Ovary (tissue), 9 donors: ENCODE results near the gene EZR. TPM values are rescaled to one million over a fixed set of nuclear protein-coding genes. Genes with fewer than 3 reads are reported as not detected.

Experiments used
- DNase-seq, 5 donors: peaks; one replicate each; pipeline ENCODE4 v3.0.0-alpha.2; 2019 to 2020
- H3K27ac ChIP-seq, 2 donors: fragments of 200-600 bp; one replicate each; pipeline versions ENCODE4 v1.5.1 to v1.8.0; 2019 to 2022
- H3K27me3 ChIP-seq: fragments of 200-600 bp; one replicate; pipeline ENCODE4 v1.8.0; 2022
- H3K36me3 ChIP-seq: fragments of 200-600 bp; sonication (generic); one replicate; pipeline ENCODE4 v1.5.1; 2019
- H3K4me1 ChIP-seq: one replicate; pipeline ENCODE4 v1.8.1; 2013; ENCODE audit warnings: mild to moderate bottlenecking, moderate library complexity; ENCODE audit not compliant: insufficient read depth
- H3K4me3 ChIP-seq: fragments of 200-600 bp; sonication (generic); one replicate; pipeline ENCODE4 v1.5.1; 2017
- H3K9me3 ChIP-seq, 2 donors: fragments of 200-600 bp in 1 of 2; sonication (generic) in 1 of 2; one replicate each; pipeline versions ENCODE4 v1.5.1 to v1.8.1; 2013 to 2019; ENCODE audit warnings: mild to moderate bottlenecking in 1 of 2, moderate library complexity in 1 of 2
- CTCF ChIP-seq, 3 donors: fragments of 450-650 bp in 2 of 3; fragments of 200-600 bp in 1 of 3; IDR thresholded peaks; one replicate each; pipeline versions ENCODE4 v1.5.1 to v1.8.0; 2016 to 2022; ENCODE audit warnings: antibody characterized with exemption in 3 of 3, mild to moderate bottlenecking in 1 of 3
- EP300 ChIP-seq: sonication (generic); formaldehyde crosslinking; IDR thresholded peaks from one replicate; pipeline ENCODE4 v1.6.1; 2017; ENCODE audit warnings: antibody characterized with exemption
- POLR2A ChIP-seq: fragments of 450-650 bp; IDR thresholded peaks from one replicate; pipeline ENCODE4 v1.6.1; 2017; ENCODE audit warnings: antibody characterized with exemption, mild to moderate bottlenecking, moderate library complexity
- WGBS, 3 donors: extraction: QIAGEN DNeasy Blood & Tissue Kit in 1 of 3; methylation state at CpG; one replicate each; pipeline versions ENCODE4 v1.1.5 to v1.1.7; 2013 to 2017; 5-methylcytosine and 5-hydroxymethylcytosine counted together
- intact Hi-C, 4 donors: fragments of 100-400 bp; cut with DNase I; formaldehyde crosslinking; loops; one replicate each; pipeline versions ENCODE4 v1.11.0 to v1.15.1; 2022 to 2023
- polyA plus RNA-seq, 2 donors: library from polyadenylated mRNA; stranded (reverse); fragments of 200-250 nt in 1 of 2; fragments of 350-450 nt in 1 of 2; fragmentation: Illumina TruSeq in 1 of 2; extraction: RNeasy Lipid Tissue Mini Kit (QIAGEN cat#74804) in 1 of 2; gene quantifications; one replicate each; pipeline ENCODE4 v1.2.3, GENCODE V29; 2013 to 2014
- total RNA-seq, 7 donors: library from RNA; depleted of rRNA in 2 of 7; stranded (reverse); fragments of >200 nt in 2 of 7; fragmentation: NEBNext Ultra II Directional in 3 of 7; extraction: Animal tissue kit (Norgen Biotek cat#: 25700) in 3 of 7; gene quantifications; one replicate each; pipeline versions ENCODE4 v1.1.0 to v1.2.4, GENCODE V29; 2016 to 2023
- donor health status: DM: no; HTN: no; CAD: no; lungs with moderate emphysema.
- donor health status: DM: no; HTN: no; CAD: no.
- donor health status: Bipolar disorder and iron deficiency.
- donor health status: DM: yes; HTN: yes; CAD: no.
- donor health status: DM: no; HTN: no; CAD: no.
- donor health status: DM: yes; HTN: yes; CAD: no.

Gene EZR
- total and polyA plus RNA-seq, 9 donors = 39.0 to 214 (median 85.6) TPM

DNA sequence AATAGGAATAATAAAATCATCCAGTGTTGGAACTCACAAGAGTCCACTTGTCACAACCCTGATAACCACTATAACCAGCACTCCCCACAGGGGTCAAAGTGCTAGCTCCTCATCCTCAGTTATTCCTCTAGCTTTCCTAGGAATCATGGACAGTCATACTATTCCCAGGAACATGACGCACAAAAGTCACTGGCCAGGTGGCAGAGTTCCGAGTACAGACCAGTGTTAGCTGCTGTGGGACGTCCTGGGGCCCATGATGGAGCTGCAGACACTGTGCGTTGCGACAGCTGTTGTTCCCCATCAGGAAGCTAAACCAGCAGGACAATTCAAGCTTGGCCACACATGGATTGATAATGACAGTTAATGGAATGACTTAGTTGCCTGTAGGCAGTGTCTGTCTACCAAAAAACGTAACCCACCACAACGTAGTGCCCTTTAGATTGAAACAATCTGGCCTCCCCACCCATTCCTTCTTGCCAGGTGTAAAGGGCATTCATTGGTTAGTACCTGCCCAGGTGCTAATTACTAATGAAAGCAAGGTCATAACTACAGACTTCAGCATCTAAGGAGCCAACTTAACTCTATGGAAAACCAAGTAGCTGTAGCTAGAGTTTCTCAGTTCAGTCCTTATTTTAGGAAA, 17.4 kb downstream of the EZR start:
- TF ChIP-seq EP300 (no peak), POLR2A (no peak), CTCF (IDR thresholded peaks at IDR 0.05) (no peak)
- no peak for DNase-seq
- Histone ChIP-seq H3K36me3 (no peaks in the 10 kb centered on the region), H3K27ac (no peak overlapping the region), H3K9me3 (no peaks in the 10 kb centered on the region), H3K4me1 (peaks cover 20% of the 10 kb centered on the region), H3K27me3 (no peaks in the 10 kb centered on the region), H3K4me3 (no peak overlapping the region)
- WGBS, 3 donors = 86 to 96% (median 88%) methylated on average over 7 of the region's 7 CpGs
- intact Hi-C loops = loop anchor here in 1 of 4 donors (5.0 kb wide), 1 partner anchor 331 kb away; no protein-coding TSS in a partner anchor

DNA sequence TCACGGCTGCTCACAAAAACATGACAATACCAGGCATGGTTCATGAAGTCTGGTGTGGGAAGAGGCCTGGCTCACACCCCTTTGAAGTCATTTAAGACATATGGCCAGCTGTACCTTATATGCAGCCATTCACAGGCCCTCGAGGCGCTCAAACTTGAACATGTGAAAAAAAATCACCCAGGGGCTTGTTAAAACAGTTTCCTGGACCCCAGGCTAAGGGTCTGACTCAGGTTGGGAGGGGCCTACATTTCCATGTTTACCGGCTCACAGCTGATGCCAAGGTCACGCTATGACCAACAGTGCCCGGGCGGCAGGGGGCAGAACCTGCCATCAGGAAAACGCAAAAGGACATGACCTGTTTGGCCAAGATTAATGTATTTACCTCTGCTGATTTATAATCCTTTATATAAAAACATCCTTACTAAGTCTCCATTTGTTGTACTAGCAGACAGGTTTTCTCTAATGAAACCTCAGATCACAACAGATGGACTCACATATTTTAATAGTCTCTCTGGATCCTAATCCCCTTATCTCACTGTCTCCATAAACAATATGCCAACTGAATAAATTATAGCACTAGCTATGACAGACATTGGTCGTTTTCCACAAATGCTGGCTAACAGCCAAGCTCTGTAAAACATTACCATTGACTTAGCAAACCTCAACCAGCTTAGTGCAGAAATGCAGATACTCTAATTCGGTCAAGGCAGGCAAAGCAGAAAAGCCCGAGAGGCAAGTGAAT, 19.9 kb downstream of the EZR start:
- no peaks in the 10 kb centered on the region for H3K9me3 ChIP-seq
- 12 to 21% (median 15%) methylated on average over 11 of the region's 11 CpGs for WGBS, 3 donors
- TF ChIP-seq POLR2A (no peak), EP300 (no peak), CTCF (IDR thresholded peaks at IDR 0.05) (no peak)
- H3K36me3 ChIP-seq = no peaks in the 10 kb centered on the region
- peak in 2 of 5 donors; percentile 38 to 53 for DNase-seq
- no peak overlapping the region for H3K4me3 ChIP-seq
- peak overlapping the region in 1 of 2 donors; percentile 6 for H3K27ac ChIP-seq
- no peaks in the 10 kb centered on the region for H3K27me3 ChIP-seq
- H3K4me1 ChIP-seq = peaks cover 20% of the 10 kb centered on the region
- intact Hi-C loops = no loop called here

DNA sequence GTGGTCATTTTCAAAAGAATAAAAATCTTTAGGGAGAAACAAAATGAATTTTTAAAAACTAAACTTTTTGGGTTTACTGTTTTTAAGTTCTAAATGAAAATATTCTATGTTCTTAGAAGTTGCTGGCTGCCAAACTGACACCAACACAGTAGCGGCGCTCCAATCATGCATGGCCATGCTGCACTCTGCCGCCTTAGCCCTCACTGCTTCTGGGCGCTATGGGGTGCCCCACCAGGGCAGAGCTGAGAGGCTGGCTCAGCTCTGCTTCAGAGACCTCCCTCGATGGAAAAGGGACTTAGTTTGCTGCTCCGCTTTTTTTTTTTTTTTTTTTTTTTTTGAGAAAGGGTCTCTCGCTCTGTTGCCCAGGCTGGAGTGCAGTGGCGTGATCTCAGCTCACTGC, 20.9 kb downstream of the EZR start:
- peaks cover 20% of the 10 kb centered on the region for H3K4me1 ChIP-seq
- no peak for DNase-seq
- H3K4me3 ChIP-seq = no peak overlapping the region
- no peak overlapping the region for H3K27ac ChIP-seq
- no peaks in the 10 kb centered on the region for H3K9me3 ChIP-seq
- WGBS, 3 donors = 75 to 84% (median 78%) methylated on average over 8 of the region's 8 CpGs
- no peaks in the 10 kb centered on the region for H3K36me3 ChIP-seq
- intact Hi-C loops = no loop called here
- TF ChIP-seq POLR2A (no peak), EP300 (no peak), CTCF (IDR thresholded peaks at IDR 0.05) (no peak)
- no peaks in the 10 kb centered on the region for H3K27me3 ChIP-seq

GRCh38 chr6:158797331-158798310, 21.5 kb downstream of the EZR start:
- DNase-seq = no peak
- Histone ChIP-seq H3K27me3 (no peaks in the 10 kb centered on the region), H3K9me3 (no peaks in the 10 kb centered on the region), H3K36me3 (no peaks in the 10 kb centered on the region), H3K27ac (no peak overlapping the region), H3K4me1 (peaks cover 18% of the 10 kb centered on the region), H3K4me3 (no peak overlapping the region)
- TF ChIP-seq EP300 (no peak), CTCF (IDR thresholded peaks at IDR 0.05) (no peak), POLR2A (no peak)
- 34 to 54% (median 51%) methylated on average over 3 of the region's 3 CpGs for WGBS, 3 donors
- intact Hi-C loops = no loop called here
